Nephron progenitor cell (in vitro differentiated cells): ENCODE results near the gene C16orf95.

ENCODE experiments used
- DNase-seq: peaks from one replicate; pipeline ENCODE4 v3.0.0; 2021
- H3K27ac Mint-ChIP-seq: 2 replicates; pipeline ENCODE4 v1.8.0; 2021; ENCODE audit warnings: mild to moderate bottlenecking, moderate library complexity, mixed read lengths
- H3K27me3 Mint-ChIP-seq: 2 replicates; pipeline ENCODE4 v1.8.0; 2021; ENCODE audit warnings: mild to moderate bottlenecking, low read depth, mixed read lengths; ENCODE audit not compliant: poor library complexity
- H3K36me3 Mint-ChIP-seq: 2 replicates; pipeline ENCODE4 v1.8.0; 2021; ENCODE audit warnings: low read depth, mixed read lengths
- H3K4me1 Mint-ChIP-seq: 2 replicates; pipeline ENCODE4 v1.8.0; 2021; ENCODE audit warnings: mixed read lengths
- H3K4me3 Mint-ChIP-seq: 2 replicates; pipeline ENCODE4 v1.8.0; 2021; ENCODE audit warnings: mild to moderate bottlenecking, moderate library complexity, mixed read lengths
- H3K9me3 Mint-ChIP-seq: 2 replicates; pipeline ENCODE4 v1.8.0; 2021; ENCODE audit warnings: mild to moderate bottlenecking, moderate library complexity, mixed read lengths
- CTCF ChIP-seq: fragments of 200-600 bp; sonication (generic); IDR thresholded peaks from 2 replicates; pipeline ENCODE4 v1.5.0; 2021; ENCODE audit warnings: antibody characterized with exemption

Gene C16orf95

GRCh38 chr16:87356491-87356853 lies 39.3 kb upstream of the C16orf95 start:
- Mint-ChIP-seq H3K27ac (peak overlapping the region; percentile 95), H3K9me3 (no peaks in the 10 kb centered on the region), H3K27me3 (no peaks in the 10 kb centered on the region), H3K4me3 (no peak overlapping the region), H3K36me3 (peaks cover 33% of the 10 kb centered on the region), H3K4me1 (peaks cover 26% of the 10 kb centered on the region)
- no peak for DNase-seq
- TF ChIP-seq CTCF = no peak

- Mint-ChIP-seq H3K27ac (peak overlapping the region; percentile 45), H3K9me3 (no peaks in the 10 kb centered on the region), H3K27me3 (no peaks in the 10 kb centered on the region), H3K4me3 (no peak overlapping the region), H3K36me3 (peaks cover 14% of the 10 kb centered on the region), H3K4me1 (peaks cover 53% of the 10 kb centered on the region)
- TF ChIP-seq CTCF = no peak
- DNase-seq = no peak
These were observed 36.4 kb upstream of the C16orf95 start for GRCh38 chr16:87353613-87354012.

GRCh38 chr16:87352818-87353217 lies 35.6 kb upstream of the C16orf95 start:
- Mint-ChIP-seq H3K4me3 (no peak overlapping the region), H3K27ac (no peak overlapping the region), H3K4me1 (peaks cover 54% of the 10 kb centered on the region), H3K36me3 (peaks cover 7% of the 10 kb centered on the region), H3K9me3 (no peaks in the 10 kb centered on the region), H3K27me3 (no peaks in the 10 kb centered on the region)
- no peak for DNase-seq
- TF ChIP-seq CTCF = no peak

- H3K9me3 Mint-ChIP-seq = no peaks in the 10 kb centered on the region
- TF ChIP-seq CTCF = no peak
- peak overlapping the region; percentile 32 for H3K27ac Mint-ChIP-seq
- H3K4me3 Mint-ChIP-seq = no peak overlapping the region
- H3K4me1 Mint-ChIP-seq = peaks cover 52% of the 10 kb centered on the region
- no peaks in the 10 kb centered on the region for H3K27me3 Mint-ChIP-seq
- DNase-seq = no peak
- H3K36me3 Mint-ChIP-seq = peaks cover 11% of the 10 kb centered on the region
These were observed 34.1 kb upstream of the C16orf95 start for GRCh38 chr16:87351320-87351698.

GRCh38 chr16:87350681-87351319 lies 33.6 kb upstream of the C16orf95 start:
- DNase-seq = no peak
- peak overlapping the region; percentile 77 for H3K27ac Mint-ChIP-seq
- H3K36me3 Mint-ChIP-seq = peaks cover 16% of the 10 kb centered on the region
- no peak for TF ChIP-seq CTCF
- H3K4me1 Mint-ChIP-seq = peaks cover 52% of the 10 kb centered on the region
- H3K9me3 Mint-ChIP-seq = no peaks in the 10 kb centered on the region
- no peak overlapping the region for H3K4me3 Mint-ChIP-seq
- no peaks in the 10 kb centered on the region for H3K27me3 Mint-ChIP-seq

GRCh38 chr16:87350031-87350430 lies 32.8 kb upstream of the C16orf95 start:
- peaks cover 2% of the 10 kb centered on the region for H3K27me3 Mint-ChIP-seq
- DNase-seq = peak; percentile 21
- H3K4me1 Mint-ChIP-seq = peaks cover 54% of the 10 kb centered on the region
- H3K4me3 Mint-ChIP-seq = no peak overlapping the region
- peak overlapping the region; percentile 7 for H3K27ac Mint-ChIP-seq
- no peak for TF ChIP-seq CTCF
- H3K36me3 Mint-ChIP-seq = peaks cover 22% of the 10 kb centered on the region
- H3K9me3 Mint-ChIP-seq = no peaks in the 10 kb centered on the region
